ENCODE results near the gene FKBP15.

FKBP15 gene, protein sequence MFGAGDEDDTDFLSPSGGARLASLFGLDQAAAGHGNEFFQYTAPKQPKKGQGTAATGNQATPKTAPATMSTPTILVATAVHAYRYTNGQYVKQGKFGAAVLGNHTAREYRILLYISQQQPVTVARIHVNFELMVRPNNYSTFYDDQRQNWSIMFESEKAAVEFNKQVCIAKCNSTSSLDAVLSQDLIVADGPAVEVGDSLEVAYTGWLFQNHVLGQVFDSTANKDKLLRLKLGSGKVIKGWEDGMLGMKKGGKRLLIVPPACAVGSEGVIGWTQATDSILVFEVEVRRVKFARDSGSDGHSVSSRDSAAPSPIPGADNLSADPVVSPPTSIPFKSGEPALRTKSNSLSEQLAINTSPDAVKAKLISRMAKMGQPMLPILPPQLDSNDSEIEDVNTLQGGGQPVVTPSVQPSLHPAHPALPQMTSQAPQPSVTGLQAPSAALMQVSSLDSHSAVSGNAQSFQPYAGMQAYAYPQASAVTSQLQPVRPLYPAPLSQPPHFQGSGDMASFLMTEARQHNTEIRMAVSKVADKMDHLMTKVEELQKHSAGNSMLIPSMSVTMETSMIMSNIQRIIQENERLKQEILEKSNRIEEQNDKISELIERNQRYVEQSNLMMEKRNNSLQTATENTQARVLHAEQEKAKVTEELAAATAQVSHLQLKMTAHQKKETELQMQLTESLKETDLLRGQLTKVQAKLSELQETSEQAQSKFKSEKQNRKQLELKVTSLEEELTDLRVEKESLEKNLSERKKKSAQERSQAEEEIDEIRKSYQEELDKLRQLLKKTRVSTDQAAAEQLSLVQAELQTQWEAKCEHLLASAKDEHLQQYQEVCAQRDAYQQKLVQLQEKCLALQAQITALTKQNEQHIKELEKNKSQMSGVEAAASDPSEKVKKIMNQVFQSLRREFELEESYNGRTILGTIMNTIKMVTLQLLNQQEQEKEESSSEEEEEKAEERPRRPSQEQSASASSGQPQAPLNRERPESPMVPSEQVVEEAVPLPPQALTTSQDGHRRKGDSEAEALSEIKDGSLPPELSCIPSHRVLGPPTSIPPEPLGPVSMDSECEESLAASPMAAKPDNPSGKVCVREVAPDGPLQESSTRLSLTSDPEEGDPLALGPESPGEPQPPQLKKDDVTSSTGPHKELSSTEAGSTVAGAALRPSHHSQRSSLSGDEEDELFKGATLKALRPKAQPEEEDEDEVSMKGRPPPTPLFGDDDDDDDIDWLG

DNA sequence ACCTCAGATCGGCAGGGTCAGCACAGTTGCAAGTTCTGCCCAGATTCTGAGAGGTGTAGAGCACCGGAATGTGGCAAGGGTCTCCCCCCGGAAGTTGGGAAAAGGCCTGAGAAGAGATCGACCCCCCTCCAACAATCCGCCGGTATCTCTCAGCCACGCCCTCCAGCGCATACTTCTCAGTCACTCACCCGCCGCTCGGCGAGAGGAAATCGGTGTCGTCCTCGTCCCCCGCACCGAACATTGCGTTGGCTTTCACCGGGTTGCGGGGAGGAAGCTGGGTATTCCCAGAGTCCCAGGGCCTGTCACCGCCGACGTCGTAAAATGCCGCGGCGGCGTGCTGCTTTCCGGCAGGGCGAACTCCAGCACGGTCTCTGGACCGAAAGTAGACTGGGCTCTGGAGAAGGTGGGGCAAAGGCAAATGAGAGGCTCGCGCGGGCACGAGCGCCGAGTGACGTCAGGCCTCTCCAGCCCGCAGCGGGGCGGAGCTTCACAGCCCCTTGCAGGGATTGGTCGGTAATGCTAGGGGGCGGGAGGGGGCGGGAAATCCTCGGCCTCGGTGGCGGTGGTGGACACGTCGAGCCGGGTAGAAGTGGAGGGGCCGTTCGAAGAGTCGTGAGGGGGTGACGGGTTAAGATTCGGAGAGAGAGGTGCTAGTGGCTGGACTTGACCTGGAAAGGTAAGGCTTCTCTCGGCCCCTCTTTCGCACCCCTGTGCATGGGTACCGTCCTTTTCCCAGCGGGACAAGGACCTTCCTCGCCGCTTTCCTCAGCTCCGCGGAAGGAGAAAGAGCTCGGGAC is at the start of gene FKBP15, which contains the start of gene SLC31A1:
FKBP15 (minus strand) TSS at position 275 of the 797 bp plus-strand sequence; CDS start at position 241, 34 bp downstream.
SLC31A1 (plus strand) TSS at position 542 of the 797 bp plus-strand sequence. CDS start 34,605 bp downstream, outside the sequence.
- peak; percentile 99 for DNase-seq (ENCODE audit: low read depth)
- peak within 1 kb of the TSS; percentile 95 for H3K4me3 ChIP-seq (ENCODE audit: low read depth, low read length)
- TF ChIP-seq, protein P1, sequence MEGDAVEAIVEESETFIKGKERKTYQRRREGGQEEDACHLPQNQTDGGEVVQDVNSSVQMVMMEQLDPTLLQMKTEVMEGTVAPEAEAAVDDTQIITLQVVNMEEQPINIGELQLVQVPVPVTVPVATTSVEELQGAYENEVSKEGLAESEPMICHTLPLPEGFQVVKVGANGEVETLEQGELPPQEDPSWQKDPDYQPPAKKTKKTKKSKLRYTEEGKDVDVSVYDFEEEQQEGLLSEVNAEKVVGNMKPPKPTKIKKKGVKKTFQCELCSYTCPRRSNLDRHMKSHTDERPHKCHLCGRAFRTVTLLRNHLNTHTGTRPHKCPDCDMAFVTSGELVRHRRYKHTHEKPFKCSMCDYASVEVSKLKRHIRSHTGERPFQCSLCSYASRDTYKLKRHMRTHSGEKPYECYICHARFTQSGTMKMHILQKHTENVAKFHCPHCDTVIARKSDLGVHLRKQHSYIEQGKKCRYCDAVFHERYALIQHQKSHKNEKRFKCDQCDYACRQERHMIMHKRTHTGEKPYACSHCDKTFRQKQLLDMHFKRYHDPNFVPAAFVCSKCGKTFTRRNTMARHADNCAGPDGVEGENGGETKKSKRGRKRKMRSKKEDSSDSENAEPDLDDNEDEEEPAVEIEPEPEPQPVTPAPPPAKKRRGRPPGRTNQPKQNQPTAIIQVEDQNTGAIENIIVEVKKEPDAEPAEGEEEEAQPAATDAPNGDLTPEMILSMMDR (conservative IDR thresholded peaks at IDR 0.05; ENCODE audit: low read depth, low read length) = no peak

DNA sequence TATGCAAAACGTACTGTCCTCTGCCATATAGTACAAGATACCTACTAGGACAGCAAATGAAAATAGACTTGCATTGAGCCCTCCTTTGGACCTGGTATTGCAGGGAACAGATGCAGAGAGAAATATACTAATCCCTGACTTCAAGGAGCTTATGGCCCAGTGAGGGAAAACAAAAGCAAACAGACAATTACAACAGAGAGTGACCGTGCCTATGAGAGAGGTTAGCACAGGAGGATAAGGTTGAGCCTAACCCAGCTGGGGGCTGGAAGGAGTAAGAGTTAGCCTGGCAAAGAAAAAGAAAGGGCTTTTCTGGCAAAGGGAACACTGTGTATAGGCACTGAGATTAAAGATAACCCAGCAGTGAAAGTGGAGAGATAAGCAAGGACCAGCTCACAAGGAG is 48.8 kb upstream of the FKBP15 start:
- no peak for DNase-seq (ENCODE audit: low read depth)
- H3K4me3 ChIP-seq (ENCODE audit: low read depth, low read length) = no peak overlapping the region
- TF ChIP-seq, protein P1 (conservative IDR thresholded peaks at IDR 0.05; ENCODE audit: low read depth, low read length) = no peak

DNA sequence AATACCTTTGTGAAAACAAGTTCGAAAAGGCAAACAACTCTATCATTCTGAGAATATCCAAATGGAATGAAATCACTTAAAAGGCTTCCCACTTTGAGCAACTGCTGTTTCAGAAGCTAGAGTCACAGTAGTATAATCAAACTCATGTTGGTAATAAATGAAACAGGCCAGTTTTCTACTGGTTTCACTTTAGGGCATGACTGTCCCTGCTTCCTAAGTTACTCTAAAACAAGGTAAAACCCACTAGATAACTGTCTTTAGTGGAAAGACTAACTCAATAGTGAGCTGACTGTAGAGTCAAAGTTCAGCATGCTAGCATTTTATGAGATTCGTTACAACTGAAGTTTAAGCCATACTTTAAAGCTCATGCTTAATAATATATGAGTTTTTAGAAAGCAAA is 48.3 kb upstream of the FKBP15 start:
- TF ChIP-seq, protein P1 (conservative IDR thresholded peaks at IDR 0.05; ENCODE audit: low read depth, low read length) = no peak
- DNase-seq (ENCODE audit: low read depth) = no peak
- no peak overlapping the region for H3K4me3 ChIP-seq (ENCODE audit: low read depth, low read length)

DNA sequence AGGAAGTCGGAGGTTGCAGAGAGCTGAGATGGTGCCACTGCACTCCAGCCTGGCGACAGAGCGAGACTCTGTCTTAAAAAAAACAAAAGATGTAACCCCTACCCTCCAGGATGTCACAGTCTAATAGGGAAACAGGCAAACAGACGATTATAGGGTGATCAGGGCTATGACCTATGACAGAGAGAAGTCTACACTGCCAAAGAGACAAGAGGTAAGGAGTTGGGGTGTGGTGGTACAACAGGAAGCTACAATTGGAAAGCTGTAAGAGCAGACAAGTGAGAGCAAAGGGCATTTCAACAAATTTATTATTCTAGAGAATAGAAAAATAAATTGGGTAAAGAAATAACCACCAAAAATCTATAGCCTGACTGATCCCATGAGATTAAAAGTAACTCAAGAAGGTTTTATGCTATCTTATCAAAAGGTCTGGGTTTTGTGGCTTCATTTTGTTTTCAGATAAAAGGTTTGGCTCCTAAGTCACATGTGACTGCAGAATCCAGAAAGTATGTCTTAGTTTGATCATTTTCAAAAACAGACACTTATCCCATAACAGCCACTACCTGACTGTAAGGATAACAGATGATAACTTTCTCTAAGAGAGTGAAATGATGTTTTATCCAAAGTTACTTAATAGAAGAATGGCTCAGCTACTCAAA is 47.0 kb upstream of the FKBP15 start:
- no peak overlapping the region for H3K4me3 ChIP-seq (ENCODE audit: low read depth, low read length)
- TF ChIP-seq, protein P1 (conservative IDR thresholded peaks at IDR 0.05; ENCODE audit: low read depth, low read length) = no peak
- no peak for DNase-seq (ENCODE audit: low read depth)

DNA sequence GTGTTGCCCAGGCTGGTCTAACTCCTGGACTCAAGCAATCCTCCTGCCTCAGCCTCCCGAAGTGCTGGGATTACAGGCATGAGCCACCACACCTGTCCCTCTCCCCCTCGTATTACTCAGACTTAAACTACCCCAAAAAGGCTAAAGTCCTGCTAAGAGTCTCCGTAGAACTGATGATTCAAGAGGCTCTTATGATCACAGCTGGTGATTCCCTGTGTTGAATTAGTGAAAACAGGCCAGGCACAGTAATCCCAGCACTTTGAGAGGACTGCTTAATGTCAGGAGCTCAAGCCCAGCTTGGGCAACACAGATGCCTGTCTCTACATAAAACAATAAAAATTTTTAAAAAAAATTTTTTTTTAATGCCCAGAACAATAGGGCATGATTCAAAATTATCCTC is 45.1 kb upstream of the FKBP15 start:
- no peak for DNase-seq (ENCODE audit: low read depth)
- no peak overlapping the region for H3K4me3 ChIP-seq (ENCODE audit: low read depth, low read length)
- TF ChIP-seq, protein P1 (conservative IDR thresholded peaks at IDR 0.05; ENCODE audit: low read depth, low read length) = no peak
